Smooth muscle cell (in vitro differentiated cells): ENCODE results near the gene ATN1. TPM values are rescaled to one million over a fixed set of nuclear protein-coding genes. Genes with fewer than 3 reads are reported as not detected.

Experiments used
- DNase-seq: peaks from one replicate; lab custom pipeline; 2025; ENCODE audit not compliant: unreplicated experiment; lab: John Stamatoyannopoulos, UW
- H2AFZ ChIP-seq: fragments of 200-600 bp; sonication (generic); 2 replicates; pipeline ENCODE4 v1.6.0; 2016; ENCODE audit warnings: antibody characterized with exemption, low read depth, mild to moderate bottlenecking
- H3F3A ChIP-seq: fragments of 200-600 bp; sonication (generic); 2 replicates; pipeline ENCODE4 v1.6.0; 2017; ENCODE audit warnings: antibody characterized with exemption, low read depth
- H3K27ac ChIP-seq: fragments of 200-600 bp; sonication (generic); 2 replicates; pipeline ENCODE4 v1.5.1; 2016; ENCODE audit warnings: low read depth, mild to moderate bottlenecking
- H3K27me3 ChIP-seq: fragments of 200-600 bp; sonication (generic); 2 replicates; pipeline ENCODE4 v1.6.1; 2016; ENCODE audit warnings: low read depth, mild to moderate bottlenecking
- H3K36me3 ChIP-seq: fragments of 200-600 bp; sonication (generic); 2 replicates; pipeline ENCODE4 v1.5.1; 2016; ENCODE audit warnings: low read depth
- H3K4me1 ChIP-seq: fragments of 200-600 bp; sonication (generic); 2 replicates; pipeline ENCODE4 v1.5.1; 2016; ENCODE audit warnings: low read depth
- H3K4me2 ChIP-seq: fragments of 200-600 bp; sonication (generic); 2 replicates; pipeline ENCODE4 v1.6.0; 2016; ENCODE audit warnings: mild to moderate bottlenecking
- H3K4me3 ChIP-seq: fragments of 200-600 bp; sonication (generic); 2 replicates; pipeline ENCODE4 v1.5.1; 2016; ENCODE audit warnings: mild to moderate bottlenecking
- H3K79me2 ChIP-seq: fragments of 200-600 bp; sonication (generic); 2 replicates; pipeline ENCODE4 v1.6.0; 2016; ENCODE audit warnings: low read depth, mild to moderate bottlenecking
- H3K9ac ChIP-seq: fragments of 200-600 bp; sonication (generic); 2 replicates; pipeline ENCODE4 v1.6.0; 2016; ENCODE audit warnings: low read depth
- H3K9me3 ChIP-seq: fragments of 200-600 bp; sonication (generic); replicated peaks from 2 replicates; pipeline ENCODE4 v1.5.1; 2016; ENCODE audit warnings: low read depth
- H4K20me1 ChIP-seq: fragments of 200-600 bp; sonication (generic); 2 replicates; pipeline ENCODE4 v1.6.0; 2016; ENCODE audit warnings: low read depth
- WGBS: methylation state at CpG from one replicate; pipeline ENCODE4 v1.1.7; 2016; ENCODE audit warnings: low lambda C conversion rate; 5-methylcytosine and 5-hydroxymethylcytosine counted together
- polyA plus RNA-seq: library from polyadenylated mRNA; unstranded; fragments of >200 nt; fragmentation: Nextera tagmentation; extraction: Ambion mirVana; gene quantifications from 2 replicates; pipeline ENCODE4 v1.2.1, GENCODE V29; 2016
- total RNA-seq: library from RNA; depleted of rRNA; stranded (reverse); fragments of >200 nt; gene quantifications from 2 replicates; pipeline ENCODE4 v1.2.3, GENCODE V29; 2014
- TF ChIP-seq, protein P1 (sequence below): fragments of 200-600 bp; sonication (generic); IDR thresholded peaks from 2 replicates; pipeline ENCODE4 v1.5.1; 2017; ENCODE audit warnings: borderline replicate concordance, mild to moderate bottlenecking, antibody characterized with exemption; ENCODE audit not compliant: insufficient read depth, poor library complexity, severe bottlenecking

Gene ATN1
- total and polyA plus RNA-seq, 2 experiments from 2014 or later: 28.8 to 30.4 TPM

DNA sequence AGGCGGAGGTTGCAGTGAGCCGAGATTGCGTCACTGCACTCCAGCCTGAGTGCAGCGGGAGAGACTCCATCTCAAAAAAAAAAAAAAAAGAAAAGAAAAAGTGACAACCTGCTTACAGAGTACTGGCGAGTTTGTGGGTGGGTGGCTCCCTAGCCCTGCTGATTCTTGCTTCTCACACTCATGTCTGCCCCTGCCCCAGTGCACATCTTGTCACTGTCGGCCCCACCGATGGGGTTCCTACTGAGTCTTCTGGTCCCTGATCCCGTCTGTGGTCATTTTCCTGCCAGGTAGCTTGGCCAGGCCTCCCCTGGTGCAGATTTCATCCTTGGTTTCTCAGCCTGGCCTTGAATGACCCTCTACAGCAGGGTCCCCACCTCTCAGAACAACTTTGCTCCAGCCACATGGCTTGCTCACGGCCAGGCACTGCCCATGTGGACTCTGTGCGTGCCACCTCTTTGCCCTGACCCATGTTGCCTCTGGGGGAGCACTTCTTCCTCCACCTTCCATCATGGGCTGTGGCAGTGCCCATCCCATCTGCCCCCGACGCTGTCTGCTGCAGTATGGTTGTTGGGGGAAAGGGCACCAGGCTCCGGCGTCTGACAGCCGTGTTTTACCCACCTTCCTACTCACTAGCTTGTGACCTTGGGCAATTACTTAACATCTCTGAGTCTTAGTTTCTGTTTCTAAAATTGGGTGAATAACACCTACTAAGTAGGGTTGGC is 21.3 kb downstream of the ATN1 start:
- H2AFZ ChIP-seq: no peak overlapping the region
- H4K20me1 ChIP-seq: peaks cover 6% of the 10 kb centered on the region
- no peak overlapping the region for H3K4me2 ChIP-seq
- H3F3A ChIP-seq: peaks cover 6% of the 10 kb centered on the region
- H3K4me1 ChIP-seq: peaks cover 6% of the 10 kb centered on the region
- no peak for DNase-seq
- WGBS: 93% methylated on average over 15 of the region's 15 CpGs
- no peaks in the 10 kb centered on the region for H3K9me3 ChIP-seq
- TF ChIP-seq, protein P1, sequence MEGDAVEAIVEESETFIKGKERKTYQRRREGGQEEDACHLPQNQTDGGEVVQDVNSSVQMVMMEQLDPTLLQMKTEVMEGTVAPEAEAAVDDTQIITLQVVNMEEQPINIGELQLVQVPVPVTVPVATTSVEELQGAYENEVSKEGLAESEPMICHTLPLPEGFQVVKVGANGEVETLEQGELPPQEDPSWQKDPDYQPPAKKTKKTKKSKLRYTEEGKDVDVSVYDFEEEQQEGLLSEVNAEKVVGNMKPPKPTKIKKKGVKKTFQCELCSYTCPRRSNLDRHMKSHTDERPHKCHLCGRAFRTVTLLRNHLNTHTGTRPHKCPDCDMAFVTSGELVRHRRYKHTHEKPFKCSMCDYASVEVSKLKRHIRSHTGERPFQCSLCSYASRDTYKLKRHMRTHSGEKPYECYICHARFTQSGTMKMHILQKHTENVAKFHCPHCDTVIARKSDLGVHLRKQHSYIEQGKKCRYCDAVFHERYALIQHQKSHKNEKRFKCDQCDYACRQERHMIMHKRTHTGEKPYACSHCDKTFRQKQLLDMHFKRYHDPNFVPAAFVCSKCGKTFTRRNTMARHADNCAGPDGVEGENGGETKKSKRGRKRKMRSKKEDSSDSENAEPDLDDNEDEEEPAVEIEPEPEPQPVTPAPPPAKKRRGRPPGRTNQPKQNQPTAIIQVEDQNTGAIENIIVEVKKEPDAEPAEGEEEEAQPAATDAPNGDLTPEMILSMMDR: no peak
- H3K9ac ChIP-seq: no peak overlapping the region
- no peak overlapping the region for H3K27ac ChIP-seq
- H3K27me3 ChIP-seq: no peaks in the 10 kb centered on the region
- H3K79me2 ChIP-seq: no peaks in the 10 kb centered on the region
- no peaks in the 10 kb centered on the region for H3K36me3 ChIP-seq
- H3K4me3 ChIP-seq: no peak overlapping the region

DNA sequence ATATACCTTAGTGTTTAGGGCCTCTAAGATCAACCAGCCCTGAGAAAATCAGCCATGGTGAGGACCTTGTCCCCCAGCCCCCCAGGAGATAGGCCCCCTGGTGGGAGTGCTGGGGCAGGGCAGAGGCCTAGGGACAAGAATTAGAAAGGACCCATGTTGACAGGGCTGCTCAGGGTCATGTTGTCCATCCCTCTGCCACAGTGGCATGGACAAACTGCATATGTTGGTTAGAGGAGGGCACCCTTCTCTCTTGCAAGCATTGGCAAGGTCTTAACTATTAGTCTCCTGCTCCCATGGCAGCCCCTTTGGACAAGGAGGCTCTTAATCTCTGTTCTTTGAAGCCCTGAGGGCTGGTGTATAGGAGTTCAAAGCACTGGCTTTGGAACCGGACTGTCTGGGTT is 22.6 kb downstream of the ATN1 start:
- Histone ChIP-seq H4K20me1 (no peaks in the 10 kb centered on the region), H3K36me3 (no peaks in the 10 kb centered on the region), H3K27ac (no peak overlapping the region), H3K4me1 (no peaks in the 10 kb centered on the region), H3K27me3 (no peaks in the 10 kb centered on the region), H3K9me3 (no peaks in the 10 kb centered on the region), H3K4me3 (no peak overlapping the region), H3K9ac (no peak overlapping the region), H3F3A (no peaks in the 10 kb centered on the region), H3K79me2 (no peaks in the 10 kb centered on the region), H3K4me2 (no peak overlapping the region), H2AFZ (no peak overlapping the region)
- TF ChIP-seq, protein P1: peak; percentile 18
- no peak for DNase-seq
- 52% methylated on average over 1 of the region's 1 CpG for WGBS

DNA sequence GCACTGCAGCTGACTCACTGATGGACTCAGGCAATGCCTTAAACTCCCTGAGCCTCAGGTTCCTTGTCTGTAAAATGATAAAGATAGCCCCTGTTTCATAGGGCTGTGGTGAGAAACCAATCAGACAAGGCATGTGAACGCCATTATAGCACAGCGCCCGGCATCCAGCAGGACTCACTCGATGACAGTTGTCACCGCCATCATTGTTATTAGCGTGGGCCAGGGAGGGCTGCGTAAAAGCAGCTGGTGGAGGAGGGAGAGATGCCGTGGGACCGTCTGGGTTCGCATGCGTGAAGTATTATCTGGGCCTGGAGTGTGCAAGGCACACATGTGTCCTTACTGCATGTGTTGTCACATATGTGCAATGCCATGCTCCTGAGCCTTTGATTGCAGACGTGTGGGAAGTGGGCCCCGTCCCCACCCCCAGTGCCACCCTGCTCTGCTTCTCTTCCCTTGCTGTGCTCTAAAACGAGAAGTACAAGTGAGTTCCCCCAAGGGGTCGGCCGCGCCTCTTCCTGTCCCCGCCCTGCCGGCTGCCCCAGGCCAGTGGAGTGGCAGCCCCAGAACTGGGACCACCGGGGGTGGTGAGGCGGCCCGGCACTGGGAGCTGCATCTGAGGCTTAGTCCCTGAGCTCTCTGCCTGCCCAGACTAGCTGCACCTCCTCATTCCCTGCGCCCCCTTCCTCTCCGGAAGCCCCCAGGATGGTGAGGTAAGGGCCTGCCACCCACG is 23.2 kb downstream of the ATN1 start, which contains the start of gene PTPN6:
Gene PTPN6 (plus strand): TSS at position 546 of the 730 bp plus-strand sequence. CDS start 157 bp downstream, at position 703.
- no peaks in the 10 kb centered on the region for H3K79me2 ChIP-seq
- 86% methylated on average over 24 of the region's 25 CpGs for WGBS
- no peak within 1 kb of the TSS for H3K9ac ChIP-seq
- H3K4me1 ChIP-seq: no peaks in the 10 kb centered on the region
- no peaks in the 10 kb centered on the region for H3F3A ChIP-seq
- H3K27ac ChIP-seq: no peak within 1 kb of the TSS
- no peaks in the 10 kb centered on the region for H3K36me3 ChIP-seq
- H3K4me2 ChIP-seq: no peak within 1 kb of the TSS
- DNase-seq: no peak
- H3K4me3 ChIP-seq: no peak within 1 kb of the TSS
- H3K9me3 ChIP-seq: no peaks in the 10 kb centered on the region
- no peak within 1 kb of the TSS for H2AFZ ChIP-seq
- no peaks in the 10 kb centered on the region for H3K27me3 ChIP-seq
- TF ChIP-seq, protein P1: no peak
- H4K20me1 ChIP-seq: no peaks in the 10 kb centered on the region
